Uterus (tissue), 2 donors: ENCODE data around the gene TMEM30A.

ENCODE experiments used
- POLR2A ChIP-seq, 2 donors: fragments of 450-650 bp; IDR thresholded peaks; one replicate each; pipeline ENCODE4 v1.6.1; 2016; ENCODE audit warnings: antibody characterized with exemption in 2 of 2, mild to moderate bottlenecking in 1 of 2, moderate library complexity in 1 of 2
- TF ChIP-seq, protein P1 (sequence below), 4 experiments: fragments of 200-600 bp in 2 of 4; fragments of 450-650 bp in 2 of 4; sonication (generic) in 2 of 4; IDR thresholded peaks; one replicate each; pipeline ENCODE4 v1.5.1; 2016 to 2019; ENCODE audit warnings: antibody characterized with exemption in 4 of 4, mild to moderate bottlenecking in 2 of 4, moderate library complexity in 1 of 4

DNA sequence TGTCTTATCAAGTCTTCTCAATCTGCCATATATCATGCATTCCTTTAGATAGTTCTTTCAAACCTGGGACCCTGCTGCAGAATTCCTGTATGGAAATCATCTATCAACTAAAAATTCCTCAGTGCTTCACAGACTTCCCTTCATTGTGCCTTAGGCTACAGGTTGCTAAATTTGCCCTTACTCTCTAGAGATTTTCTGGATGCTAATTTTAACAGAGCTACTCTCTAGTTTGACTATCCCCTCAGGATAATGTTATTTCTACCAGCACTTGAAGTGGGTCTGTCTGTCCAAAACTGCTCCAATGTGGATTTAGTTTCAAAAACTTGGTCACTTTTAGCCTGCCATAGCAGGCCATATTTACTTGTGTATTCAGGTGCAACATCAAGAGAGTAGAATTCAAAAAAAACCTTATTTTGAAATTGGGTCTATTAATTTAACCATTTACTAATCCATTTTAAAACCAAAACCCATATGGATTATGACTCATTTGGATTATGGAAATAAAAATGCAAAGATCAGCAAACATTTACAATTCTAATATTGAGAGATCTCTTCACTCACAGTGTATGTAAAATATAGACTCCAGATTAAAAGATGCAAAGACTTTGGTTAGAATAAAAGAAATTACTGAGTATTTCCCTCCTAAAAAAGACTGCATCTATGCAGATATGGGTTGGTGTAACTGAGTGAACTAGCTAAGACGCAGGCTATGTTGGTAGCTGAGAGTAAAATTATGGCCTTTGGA is 27.1 kb downstream of the TMEM30A start:
- TF ChIP-seq, protein P1, sequence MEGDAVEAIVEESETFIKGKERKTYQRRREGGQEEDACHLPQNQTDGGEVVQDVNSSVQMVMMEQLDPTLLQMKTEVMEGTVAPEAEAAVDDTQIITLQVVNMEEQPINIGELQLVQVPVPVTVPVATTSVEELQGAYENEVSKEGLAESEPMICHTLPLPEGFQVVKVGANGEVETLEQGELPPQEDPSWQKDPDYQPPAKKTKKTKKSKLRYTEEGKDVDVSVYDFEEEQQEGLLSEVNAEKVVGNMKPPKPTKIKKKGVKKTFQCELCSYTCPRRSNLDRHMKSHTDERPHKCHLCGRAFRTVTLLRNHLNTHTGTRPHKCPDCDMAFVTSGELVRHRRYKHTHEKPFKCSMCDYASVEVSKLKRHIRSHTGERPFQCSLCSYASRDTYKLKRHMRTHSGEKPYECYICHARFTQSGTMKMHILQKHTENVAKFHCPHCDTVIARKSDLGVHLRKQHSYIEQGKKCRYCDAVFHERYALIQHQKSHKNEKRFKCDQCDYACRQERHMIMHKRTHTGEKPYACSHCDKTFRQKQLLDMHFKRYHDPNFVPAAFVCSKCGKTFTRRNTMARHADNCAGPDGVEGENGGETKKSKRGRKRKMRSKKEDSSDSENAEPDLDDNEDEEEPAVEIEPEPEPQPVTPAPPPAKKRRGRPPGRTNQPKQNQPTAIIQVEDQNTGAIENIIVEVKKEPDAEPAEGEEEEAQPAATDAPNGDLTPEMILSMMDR (IDR thresholded peaks at IDR 0.05), result no peak
- no peak for TF ChIP-seq POLR2A (IDR thresholded peaks at IDR 0.05)
